ENCODE data around the gene ARHGAP10. TPM values are rescaled to one million over a fixed set of nuclear protein-coding genes. Genes with fewer than 3 reads are reported as not detected.
A peak's percentile ranks its signal among the peaks of the same experiment; 100 is the strongest.

Gene ARHGAP10
- total RNA-seq, 1 experiment from 2014 or later = 9.0 TPM

DNA sequence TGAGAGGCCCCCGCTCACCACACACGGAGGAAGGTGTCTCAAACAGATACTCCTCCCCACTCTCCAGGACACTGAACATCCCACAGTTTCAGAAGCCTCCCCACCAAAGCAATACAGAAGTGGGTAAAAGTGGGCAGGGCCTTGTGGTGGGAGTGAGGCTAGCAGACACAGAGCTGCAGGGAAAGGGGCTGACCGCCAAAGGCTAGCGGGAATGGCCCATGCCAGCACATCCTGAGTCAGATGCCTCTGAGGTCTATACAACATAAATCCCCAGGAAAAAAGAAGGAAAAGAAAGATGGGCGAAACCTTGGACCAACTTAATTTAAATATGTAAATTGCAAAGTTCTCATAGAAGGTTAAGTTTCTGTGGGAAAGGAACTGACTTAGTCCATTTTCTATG, 21.9 kb upstream of the ARHGAP10 start:
- no peak for TF ChIP-seq EZH2phosphoT487 (IDR thresholded peaks at IDR 0.05; ENCODE audit: borderline replicate concordance, low read length)
- TF ChIP-seq, protein P1, sequence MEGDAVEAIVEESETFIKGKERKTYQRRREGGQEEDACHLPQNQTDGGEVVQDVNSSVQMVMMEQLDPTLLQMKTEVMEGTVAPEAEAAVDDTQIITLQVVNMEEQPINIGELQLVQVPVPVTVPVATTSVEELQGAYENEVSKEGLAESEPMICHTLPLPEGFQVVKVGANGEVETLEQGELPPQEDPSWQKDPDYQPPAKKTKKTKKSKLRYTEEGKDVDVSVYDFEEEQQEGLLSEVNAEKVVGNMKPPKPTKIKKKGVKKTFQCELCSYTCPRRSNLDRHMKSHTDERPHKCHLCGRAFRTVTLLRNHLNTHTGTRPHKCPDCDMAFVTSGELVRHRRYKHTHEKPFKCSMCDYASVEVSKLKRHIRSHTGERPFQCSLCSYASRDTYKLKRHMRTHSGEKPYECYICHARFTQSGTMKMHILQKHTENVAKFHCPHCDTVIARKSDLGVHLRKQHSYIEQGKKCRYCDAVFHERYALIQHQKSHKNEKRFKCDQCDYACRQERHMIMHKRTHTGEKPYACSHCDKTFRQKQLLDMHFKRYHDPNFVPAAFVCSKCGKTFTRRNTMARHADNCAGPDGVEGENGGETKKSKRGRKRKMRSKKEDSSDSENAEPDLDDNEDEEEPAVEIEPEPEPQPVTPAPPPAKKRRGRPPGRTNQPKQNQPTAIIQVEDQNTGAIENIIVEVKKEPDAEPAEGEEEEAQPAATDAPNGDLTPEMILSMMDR (conservative IDR thresholded peaks at IDR 0.05; ENCODE audit: low read depth, low read length) = no peak
- TF ChIP-seq EZH2 (IDR thresholded peaks at IDR 0.05; ENCODE audit: low read length, unreplicated experiment) = no peak
- intact Hi-C loops (cut with micrococcal nuclease) = loop anchor here (2.0 kb wide), 1 partner anchor 113 kb away; no protein-coding TSS in a partner anchor
- H3K4me1 ChIP-seq (ENCODE audit: insufficient read depth, low read length) = peaks cover 12% of the 10 kb centered on the region
- CTCF ChIA-PET = no interaction called here
- no peaks in the 10 kb centered on the region for H4K20me1 ChIP-seq (ENCODE audit: low read length)
- no peaks in the 10 kb centered on the region for H3K27me3 ChIP-seq (ENCODE audit: low read length)
- H3F3A ChIP-seq (ENCODE audit: low read length, unreplicated experiment) = no peaks in the 10 kb centered on the region
- peak; percentile 36; the same call in 1 of the 2 replicates for ATAC-seq
- no peak overlapping the region for H3K27ac ChIP-seq (ENCODE audit: low read length)
- H3K9ac ChIP-seq (ENCODE audit: low read length) = no peak overlapping the region
- DNase-seq = peak; percentile 52
- no peaks in the 10 kb centered on the region for H3K79me2 ChIP-seq (ENCODE audit: low read length)
- POLR2A ChIA-PET (ENCODE audit: unreplicated experiment) = no interaction called here
- H3K9me2 ChIP-seq (replicated peaks; ENCODE audit: low read length) = no peaks in the 10 kb centered on the region
- no peaks in the 10 kb centered on the region for H3K36me3 ChIP-seq (ENCODE audit: low read depth, low read length)
- BruUV-seq (replicated peaks) = no TSS peak
- no peak overlapping the region for H3K4me3 ChIP-seq (ENCODE audit: low read length)
- H2AFZ ChIP-seq (ENCODE audit: low read length) = no peak overlapping the region
- no peaks in the 10 kb centered on the region for H3K9me3 ChIP-seq (ENCODE audit: low read length)
- H3K4me2 ChIP-seq (ENCODE audit: low read length) = no peak overlapping the region

DNA sequence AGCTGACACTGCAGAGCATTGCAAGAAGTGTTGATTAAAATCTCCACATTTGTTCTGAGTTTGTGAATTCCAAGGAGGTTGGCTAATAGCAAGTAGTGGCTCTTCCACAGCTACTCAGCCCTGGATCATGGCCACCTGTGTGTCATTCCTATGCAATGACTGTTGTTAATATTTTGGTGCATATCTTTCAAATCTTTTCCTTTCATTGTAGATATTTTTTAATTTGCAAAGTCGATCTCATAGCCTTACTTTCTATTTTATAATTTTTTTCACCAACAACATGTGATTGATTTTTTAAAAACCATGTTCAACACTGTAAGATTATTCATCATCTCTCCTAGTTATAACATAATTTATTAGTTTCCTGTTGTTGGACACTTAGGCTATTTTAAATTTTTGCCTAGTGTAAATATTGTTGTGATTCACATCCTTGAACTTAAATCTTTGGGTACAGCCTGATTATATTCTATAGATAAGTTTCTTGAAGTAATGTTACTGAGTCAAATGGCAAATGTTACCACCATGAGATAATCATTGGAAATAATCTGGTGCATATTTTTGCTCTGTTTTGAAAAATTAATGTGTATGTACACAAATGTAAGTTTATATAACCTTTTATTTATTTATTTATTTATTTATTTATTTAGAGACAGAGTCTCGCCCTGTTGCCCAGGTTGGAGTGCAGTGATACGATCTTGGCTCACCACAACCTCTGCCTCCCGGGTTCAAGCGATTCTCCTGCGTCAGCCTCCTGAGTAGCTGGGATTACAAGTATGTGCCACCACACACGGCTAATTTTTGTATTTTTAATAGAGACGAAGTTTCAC, 17.1 kb upstream of the ARHGAP10 start:
- Histone ChIP-seq H3K9me3 (ENCODE audit: low read length) (no peaks in the 10 kb centered on the region), H3K36me3 (ENCODE audit: low read depth, low read length) (no peaks in the 10 kb centered on the region), H3K4me2 (ENCODE audit: low read length) (peak overlapping the region; percentile 76), H3F3A (ENCODE audit: low read length, unreplicated experiment) (no peaks in the 10 kb centered on the region), H3K79me2 (ENCODE audit: low read length) (no peaks in the 10 kb centered on the region), H3K9me2 (replicated peaks; ENCODE audit: low read length) (no peaks in the 10 kb centered on the region), H4K20me1 (ENCODE audit: low read length) (no peaks in the 10 kb centered on the region), H3K4me1 (ENCODE audit: insufficient read depth, low read length) (peaks cover 12% of the 10 kb centered on the region), H2AFZ (ENCODE audit: low read length) (no peak overlapping the region), H3K27me3 (ENCODE audit: low read length) (no peaks in the 10 kb centered on the region), H3K9ac (ENCODE audit: low read length) (no peak overlapping the region), H3K27ac (ENCODE audit: low read length) (peak overlapping the region; percentile 36; the same call in 1 of the 2 replicates), H3K4me3 (ENCODE audit: low read length) (peak overlapping the region; percentile 50; the same call in 1 of the 2 replicates)
- peak; percentile 80 for DNase-seq
- BruUV-seq (replicated peaks) = no TSS peak
- ChIA-PET POLR2A (ENCODE audit: unreplicated experiment) (no interaction called here), CTCF (interaction anchor here (0.7 kb wide), 1 partner anchor 615 kb away, joined by 4 read pairs; no protein-coding TSS in a partner anchor)
- intact Hi-C loops (cut with micrococcal nuclease) = no loop called here
- TF ChIP-seq, protein P1 (conservative IDR thresholded peaks at IDR 0.05; ENCODE audit: low read depth, low read length) = no peak
- TF ChIP-seq EZH2 (IDR thresholded peaks at IDR 0.05; ENCODE audit: low read length, unreplicated experiment) (no peak), EZH2phosphoT487 (IDR thresholded peaks at IDR 0.05; ENCODE audit: borderline replicate concordance, low read length) (no peak)
- peak; percentile 86 for ATAC-seq

DNA sequence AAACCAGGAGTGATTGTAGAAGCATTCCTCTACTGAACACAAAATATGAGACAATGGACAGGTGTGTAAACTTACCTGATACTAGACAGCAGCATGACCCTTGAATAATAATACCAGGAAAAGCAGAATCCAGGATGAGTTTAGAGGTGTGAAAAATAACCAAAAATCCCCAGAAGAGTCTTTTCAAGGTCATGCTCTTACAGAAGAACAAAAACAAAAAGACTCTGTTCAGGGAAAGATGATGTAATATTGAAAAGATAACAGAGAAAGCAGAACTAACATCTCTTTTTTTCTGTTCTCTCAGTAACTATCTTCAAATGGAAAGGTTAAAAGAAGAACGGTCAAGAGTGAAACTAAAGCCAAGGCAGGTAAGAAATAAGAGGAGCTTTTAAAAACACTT, 14.0 kb upstream of the ARHGAP10 start:
- BruUV-seq (replicated peaks) = no TSS peak
- H2AFZ ChIP-seq (ENCODE audit: low read length) = no peak overlapping the region
- no peaks in the 10 kb centered on the region for H3F3A ChIP-seq (ENCODE audit: low read length, unreplicated experiment)
- TF ChIP-seq EZH2 (IDR thresholded peaks at IDR 0.05; ENCODE audit: low read length, unreplicated experiment) (no peak), EZH2phosphoT487 (IDR thresholded peaks at IDR 0.05; ENCODE audit: borderline replicate concordance, low read length) (no peak)
- TF ChIP-seq, protein P1 (conservative IDR thresholded peaks at IDR 0.05; ENCODE audit: low read depth, low read length) = no peak
- DNase-seq = no peak
- no peaks in the 10 kb centered on the region for H3K27me3 ChIP-seq (ENCODE audit: low read length)
- H3K36me3 ChIP-seq (ENCODE audit: low read depth, low read length) = no peaks in the 10 kb centered on the region
- peaks cover 12% of the 10 kb centered on the region for H3K4me1 ChIP-seq (ENCODE audit: insufficient read depth, low read length)
- intact Hi-C loops (cut with micrococcal nuclease) = no loop called here
- no peak overlapping the region for H3K27ac ChIP-seq (ENCODE audit: low read length)
- ATAC-seq = no peak
- H3K79me2 ChIP-seq (ENCODE audit: low read length) = no peaks in the 10 kb centered on the region
- H3K4me3 ChIP-seq (ENCODE audit: low read length) = no peak overlapping the region
- H3K9ac ChIP-seq (ENCODE audit: low read length) = no peak overlapping the region
- H3K9me2 ChIP-seq (replicated peaks; ENCODE audit: low read length) = no peaks in the 10 kb centered on the region
- H3K4me2 ChIP-seq (ENCODE audit: low read length) = no peak overlapping the region
- H3K9me3 ChIP-seq (ENCODE audit: low read length) = no peaks in the 10 kb centered on the region
- H4K20me1 ChIP-seq (ENCODE audit: low read length) = no peaks in the 10 kb centered on the region
- POLR2A ChIA-PET (ENCODE audit: unreplicated experiment) = no interaction called here
- CTCF ChIA-PET = no interaction called here
